H9 (cell line): ENCODE data around the gene SPAG5. TPM values are rescaled to one million over a fixed set of nuclear protein-coding genes. Genes with fewer than 3 reads are reported as not detected.

Experiments used
- DNase-seq: peaks from one replicate; pipeline ENCODE4 v3.0.0-alpha.2; 2017
- H2AFZ ChIP-seq: one replicate; pipeline ENCODE4 v1.6.1; 2013; ENCODE audit warnings: mild to moderate bottlenecking, low read length, control low read depth, moderate library complexity
- H2AK5ac ChIP-seq: 2 replicates; pipeline ENCODE4 v1.6.1; 2013; ENCODE audit warnings: low read length, control low read depth, mixed read lengths; ENCODE audit not compliant: insufficient read length
- H2BK120ac ChIP-seq: one replicate; pipeline ENCODE4 v1.6.1; 2013; ENCODE audit warnings: low read depth, mild to moderate bottlenecking, low read length, control low read depth, inconsistent platforms; ENCODE audit not compliant: poor library complexity, severe bottlenecking
- H2BK12ac ChIP-seq: 2 replicates; pipeline ENCODE4 v1.6.1; 2013; ENCODE audit warnings: low read length, control low read depth, mixed read lengths, low read depth; ENCODE audit not compliant: insufficient read length
- H2BK15ac ChIP-seq: 2 replicates; pipeline ENCODE4 v1.6.1; 2013; ENCODE audit warnings: low read depth, low read length, control low read depth
- H2BK20ac ChIP-seq: one replicate; pipeline ENCODE4 v1.6.1; 2013; ENCODE audit warnings: low read depth, mild to moderate bottlenecking, low read length, control low read depth, inconsistent platforms; ENCODE audit not compliant: poor library complexity, severe bottlenecking
- H2BK5ac ChIP-seq: 2 replicates; pipeline ENCODE4 v1.6.1; 2013; ENCODE audit warnings: low read length, control low read depth, mixed read lengths; ENCODE audit not compliant: insufficient read length
- H3K14ac ChIP-seq: 2 replicates; pipeline ENCODE4 v1.6.1; 2013; ENCODE audit warnings: low read length, control low read depth; ENCODE audit not compliant: insufficient read depth
- H3K18ac ChIP-seq: 2 replicates; pipeline ENCODE4 v1.6.1; 2013; ENCODE audit warnings: low read depth, mild to moderate bottlenecking, mixed read lengths, low read length, control low read depth; ENCODE audit not compliant: insufficient read length
- H3K23ac ChIP-seq: 2 replicates; pipeline ENCODE4 v1.6.1; 2013; ENCODE audit warnings: low read length, control low read depth, mixed read lengths, low read depth; ENCODE audit not compliant: insufficient read length
- H3K23me2 ChIP-seq: 2 replicates; pipeline ENCODE4 v1.6.1; 2013; ENCODE audit warnings: low read depth, mild to moderate bottlenecking, mixed read lengths, low read length, control low read depth; ENCODE audit not compliant: insufficient read length, poor library complexity, severe bottlenecking
- H3K27ac ChIP-seq: 2 replicates; pipeline ENCODE4 v1.5.1; 2013; ENCODE audit warnings: low read length, control low read depth, mixed read lengths, low read depth; ENCODE audit not compliant: insufficient read length
- H3K27me3 ChIP-seq: 2 replicates; pipeline ENCODE4 v1.6.1; 2013; ENCODE audit warnings: low read length, control low read depth, inconsistent platforms; ENCODE audit not compliant: insufficient read depth
- H3K4ac ChIP-seq: 2 replicates; pipeline ENCODE4 v1.6.1; 2013; ENCODE audit warnings: low read depth, mild to moderate bottlenecking, control low read depth, inconsistent platforms, low read length, moderate library complexity
- H3K4me1 ChIP-seq: 2 replicates; pipeline ENCODE4 v1.6.1; 2013; ENCODE audit warnings: low read length, control low read depth, inconsistent platforms; ENCODE audit not compliant: insufficient read depth
- H3K4me2 ChIP-seq: 2 replicates; pipeline ENCODE4 v1.6.1; 2013; ENCODE audit warnings: low read length, control low read depth, mixed read lengths; ENCODE audit not compliant: insufficient read length, insufficient read depth
- H3K56ac ChIP-seq: 2 replicates; pipeline ENCODE4 v1.6.1; 2013; ENCODE audit warnings: low read depth, mild to moderate bottlenecking, mixed read lengths, low read length, control low read depth; ENCODE audit not compliant: insufficient read length
- H3K79me1 ChIP-seq: 2 replicates; pipeline ENCODE4 v1.6.1; 2013; ENCODE audit warnings: low read depth, mild to moderate bottlenecking, moderate library complexity, low read length, control low read depth, inconsistent platforms; ENCODE audit not compliant: insufficient read depth, poor library complexity, severe bottlenecking
- H3K79me2 ChIP-seq: 2 replicates; pipeline ENCODE4 v1.6.1; 2013; ENCODE audit warnings: low read length, control low read depth, inconsistent platforms; ENCODE audit not compliant: insufficient read depth
- H3K9ac ChIP-seq: 2 replicates; pipeline ENCODE4 v1.6.1; 2013; ENCODE audit warnings: low read length, control low read depth, mixed read lengths; ENCODE audit not compliant: insufficient read length; ENCODE audit errors: extremely low read depth
- H3K9me3 ChIP-seq: one replicate; pipeline ENCODE4 v1.6.1; 2013; ENCODE audit warnings: low read depth, low read length, inconsistent platforms; ENCODE audit not compliant: control insufficient read depth
- H3T11ph ChIP-seq: one replicate; pipeline ENCODE4 v1.6.1; 2013; ENCODE audit warnings: mild to moderate bottlenecking, low read length, control low read depth, inconsistent platforms
- H4K20me1 ChIP-seq: one replicate; pipeline ENCODE4 v1.6.1; 2013; ENCODE audit not compliant: control insufficient read depth, insufficient read length, insufficient read depth
- H4K5ac ChIP-seq: 2 replicates; pipeline ENCODE4 v1.6.1; 2013; ENCODE audit warnings: low read depth, mild to moderate bottlenecking, mixed read lengths, low read length, control low read depth; ENCODE audit not compliant: insufficient read length
- H4K8ac ChIP-seq: replicated peaks from 2 replicates; pipeline ENCODE4 v1.6.1; 2013; ENCODE audit warnings: low read length, control low read depth, mixed read lengths, low read depth; ENCODE audit not compliant: insufficient read length
- H4K91ac ChIP-seq: 2 replicates; pipeline ENCODE4 v1.6.1; 2013; ENCODE audit warnings: low read depth, mild to moderate bottlenecking, moderate library complexity, mixed read lengths, low read length, control low read depth; ENCODE audit not compliant: insufficient read length
- H3K27ac Mint-ChIP-seq, 3 experiments: 2 replicates in 2 of 3; 3 replicates in 1 of 3; pipeline ENCODE4 v1.8.0; 2020 to 2021; ENCODE audit warnings: mixed read lengths in 3 of 3, mild to moderate bottlenecking in 1 of 3, moderate library complexity in 1 of 3
- H3K27me3 Mint-ChIP-seq: 2 replicates; pipeline ENCODE4 v1.8.0; 2021; ENCODE audit warnings: low read depth, mild to moderate bottlenecking, moderate library complexity, mixed read lengths
- H3K36me3 Mint-ChIP-seq, 3 experiments: 2 replicates in 2 of 3; 3 replicates in 1 of 3; pipeline ENCODE4 v1.8.0; 2020 to 2021; ENCODE audit warnings: low read depth in 3 of 3, mixed read lengths in 3 of 3; ENCODE audit not compliant: insufficient read depth in 1 of 3
- H3K4me1 Mint-ChIP-seq, 2 experiments: 2 replicates each; pipeline ENCODE4 v1.8.0; 2020; ENCODE audit warnings: mixed read lengths in 2 of 2
- H3K4me3 Mint-ChIP-seq, 2 experiments: 2 replicates in 1 of 2; 3 replicates in 1 of 2; pipeline ENCODE4 v1.8.0; 2020 to 2021; ENCODE audit warnings: mild to moderate bottlenecking in 2 of 2, mixed read lengths in 2 of 2, moderate library complexity in 1 of 2
- H3K9me3 Mint-ChIP-seq, 2 experiments: 2 replicates in 1 of 2; 3 replicates in 1 of 2; pipeline ENCODE4 v1.8.0; 2020; ENCODE audit warnings: mild to moderate bottlenecking in 2 of 2, mixed read lengths in 2 of 2, moderate library complexity in 1 of 2
- WGBS: extraction: QIAGEN DNeasy Blood & Tissue Kit; methylation state at CpG from one replicate; pipeline ENCODE4 v1.1.7; 2013; ENCODE audit warnings: missing lambda C conversion rate, low lambda C conversion rate, mixed read lengths; ENCODE audit not compliant: insufficient read length; ENCODE audit errors: extremely low coverage; 5-methylcytosine and 5-hydroxymethylcytosine counted together
- total RNA-seq: library from RNA; stranded (reverse); gene quantifications from 2 replicates; pipeline ENCODE4 v1.2.1, GENCODE V29; 2021
- TF ChIP-seq, protein P1 (sequence below): fragments of 200-600 bp; sonication (generic); conservative IDR thresholded peaks from 3 replicates; pipeline ENCODE4 v1.8.0; 2021; ENCODE audit warnings: antibody characterized with exemption, mild to moderate bottlenecking

The SPAG5 gene
- total RNA-seq, 1 experiment from 2014 or later = 122 TPM

DNA sequence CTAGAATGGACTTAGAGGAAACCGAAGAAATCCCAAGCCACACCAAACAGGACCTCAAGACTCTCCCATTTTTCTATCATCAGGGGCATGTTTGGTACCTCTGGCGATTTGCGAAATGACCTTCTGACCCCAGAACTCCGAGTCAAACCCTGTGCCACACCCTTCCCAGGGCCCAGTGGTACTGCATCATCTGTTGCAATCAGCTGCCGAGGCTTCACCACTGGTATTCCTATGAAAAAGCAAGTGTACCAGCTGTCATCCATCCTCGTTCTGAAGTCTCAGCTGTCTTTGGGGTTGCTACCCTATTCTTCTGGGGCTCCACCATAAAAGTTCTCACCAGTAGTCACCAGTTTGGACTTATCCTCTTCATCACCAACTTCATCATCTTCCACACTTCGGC, 17.5 kb upstream of the SPAG5 start:
- no peaks in the 10 kb centered on the region for H3K9me3 Mint-ChIP-seq
- H4K5ac ChIP-seq = no peak overlapping the region
- no peak overlapping the region for H3K4me2 ChIP-seq
- H3K27me3 ChIP-seq = no peaks in the 10 kb centered on the region
- H2BK15ac ChIP-seq = no peak overlapping the region
- no peaks in the 10 kb centered on the region for H3K4me1 Mint-ChIP-seq
- no peak overlapping the region for H3K27ac Mint-ChIP-seq
- no CpG with 5 or more reads among the region's 7 CpGs for WGBS
- no peak overlapping the region for H3K4me3 Mint-ChIP-seq
- DNase-seq = no peak
- no peak overlapping the region for H2AFZ ChIP-seq
- H3K23me2 ChIP-seq = no peaks in the 10 kb centered on the region
- no peak overlapping the region for H3K27ac ChIP-seq
- no peaks in the 10 kb centered on the region for H3K27me3 Mint-ChIP-seq
- H3K23ac ChIP-seq = no peak overlapping the region
- no peak overlapping the region for H3K4ac ChIP-seq
- no peaks in the 10 kb centered on the region for H4K20me1 ChIP-seq
- no peak overlapping the region for H3T11ph ChIP-seq
- H4K8ac ChIP-seq = no peak overlapping the region
- H3K79me2 ChIP-seq = no peaks in the 10 kb centered on the region
- H3K56ac ChIP-seq = no peak overlapping the region
- H3K4me1 ChIP-seq = no peaks in the 10 kb centered on the region
- H3K79me1 ChIP-seq = no peaks in the 10 kb centered on the region
- TF ChIP-seq, protein P1, sequence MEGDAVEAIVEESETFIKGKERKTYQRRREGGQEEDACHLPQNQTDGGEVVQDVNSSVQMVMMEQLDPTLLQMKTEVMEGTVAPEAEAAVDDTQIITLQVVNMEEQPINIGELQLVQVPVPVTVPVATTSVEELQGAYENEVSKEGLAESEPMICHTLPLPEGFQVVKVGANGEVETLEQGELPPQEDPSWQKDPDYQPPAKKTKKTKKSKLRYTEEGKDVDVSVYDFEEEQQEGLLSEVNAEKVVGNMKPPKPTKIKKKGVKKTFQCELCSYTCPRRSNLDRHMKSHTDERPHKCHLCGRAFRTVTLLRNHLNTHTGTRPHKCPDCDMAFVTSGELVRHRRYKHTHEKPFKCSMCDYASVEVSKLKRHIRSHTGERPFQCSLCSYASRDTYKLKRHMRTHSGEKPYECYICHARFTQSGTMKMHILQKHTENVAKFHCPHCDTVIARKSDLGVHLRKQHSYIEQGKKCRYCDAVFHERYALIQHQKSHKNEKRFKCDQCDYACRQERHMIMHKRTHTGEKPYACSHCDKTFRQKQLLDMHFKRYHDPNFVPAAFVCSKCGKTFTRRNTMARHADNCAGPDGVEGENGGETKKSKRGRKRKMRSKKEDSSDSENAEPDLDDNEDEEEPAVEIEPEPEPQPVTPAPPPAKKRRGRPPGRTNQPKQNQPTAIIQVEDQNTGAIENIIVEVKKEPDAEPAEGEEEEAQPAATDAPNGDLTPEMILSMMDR = no peak
- H3K9ac ChIP-seq = no peak overlapping the region
- H2BK20ac ChIP-seq = no peak overlapping the region
- no peaks in the 10 kb centered on the region for H3K9me3 ChIP-seq
- no peak overlapping the region for H2BK12ac ChIP-seq
- H2BK5ac ChIP-seq = no peak overlapping the region
- no peak overlapping the region for H4K91ac ChIP-seq
- no peak overlapping the region for H3K14ac ChIP-seq
- no peak overlapping the region for H3K18ac ChIP-seq
- H2AK5ac ChIP-seq = no peak overlapping the region
- H2BK120ac ChIP-seq = no peak overlapping the region
- H3K36me3 Mint-ChIP-seq = peaks cover 49 to 97% (median 90%) of the 10 kb centered on the region in 3 experiments; a peak in 6 of 7 replicates
